Cardiac septum (tissue), 1 donor: ENCODE results near the gene RTEL1. TPM values are rescaled to one million over a fixed set of nuclear protein-coding genes. Genes with fewer than 3 reads are reported as not detected.

Experiments used
- DNase-seq: peaks from one replicate; pipeline ENCODE4 v3.0.0-alpha.2; 2020; ENCODE audit warnings: low spot score
- intact Hi-C: fragments of 100-400 bp; cut with DNase I; formaldehyde crosslinking; loops from one replicate; pipeline ENCODE4 v1.14.0; 2022
- total RNA-seq: library from RNA; stranded (reverse); fragmentation: NEBNext Ultra II Directional; extraction: Animal tissue kit (Norgen Biotek cat#: 25700); gene quantifications from one replicate; pipeline ENCODE4 v1.2.1, GENCODE V29; 2021
- donor health status: DM: no; HTN: no; CAD: no.

The RTEL1 gene
- total RNA-seq, 1 donor from 2014 or later, result 10.5 TPM

DNA sequence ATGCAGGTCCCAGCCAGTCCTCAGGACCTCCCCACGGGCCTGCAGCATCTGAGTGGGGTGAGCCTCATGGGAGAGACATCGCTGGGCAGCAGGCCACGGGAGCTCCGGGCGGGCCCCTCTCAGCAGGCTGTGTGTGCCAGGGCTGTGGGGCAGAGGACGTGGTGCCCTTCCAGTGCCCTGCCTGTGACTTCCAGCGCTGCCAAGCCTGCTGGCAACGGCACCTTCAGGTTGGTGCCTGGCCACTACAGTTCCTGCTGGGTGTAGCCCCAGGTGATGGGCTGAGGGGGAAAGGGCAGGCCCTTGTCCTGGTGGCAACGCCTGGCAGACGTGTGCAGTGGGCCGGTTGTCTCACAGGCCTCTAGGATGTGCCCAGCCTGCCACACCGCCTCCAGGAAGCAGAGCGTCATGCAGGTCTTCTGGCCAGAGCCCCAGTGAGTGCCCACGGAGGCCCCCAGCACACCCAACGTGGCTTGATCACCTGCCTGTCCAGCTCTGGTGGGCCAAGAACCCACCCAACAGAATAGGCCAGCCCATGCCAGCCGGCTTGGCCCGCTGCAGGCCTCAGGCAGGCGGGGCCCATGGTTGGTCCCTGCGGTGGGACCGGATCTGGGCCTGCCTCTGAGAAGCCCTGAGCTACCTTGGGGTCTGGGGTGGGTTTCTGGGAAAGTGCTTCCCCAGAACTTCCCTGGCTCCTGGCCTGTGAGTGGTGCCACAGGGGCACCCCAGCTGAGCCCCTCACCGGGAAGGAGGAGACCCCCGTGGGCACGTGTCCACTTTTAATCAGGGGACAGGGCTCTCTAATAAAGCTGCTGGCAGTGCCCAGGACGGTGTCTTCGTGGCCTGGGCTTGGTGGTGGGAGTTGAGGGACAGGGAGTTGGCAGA is 37.6 kb downstream of the RTEL1 start:
- intact Hi-C loops, result loop anchor here (5.0 kb wide), 1 partner anchor 42 kb away; the partner anchor contains the start of genes LIME1 and SLC2A4RG
- peak; percentile 84 for DNase-seq

DNA sequence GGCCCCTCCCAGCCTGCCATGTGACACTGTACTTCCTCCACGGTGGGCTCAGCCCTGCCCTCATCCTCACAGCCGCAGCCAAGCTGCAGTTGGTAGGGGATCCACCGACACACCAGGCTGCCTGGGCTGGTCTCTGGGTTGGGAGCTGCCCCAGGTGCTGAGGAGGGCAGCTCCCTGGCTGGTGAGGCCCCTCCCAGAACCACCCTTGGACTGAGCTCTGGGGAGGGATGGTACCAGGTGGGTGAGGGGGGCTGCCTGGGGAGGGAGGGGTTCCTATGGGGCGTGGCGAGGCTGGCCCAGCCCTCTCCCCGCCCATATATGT is 38.2 kb downstream of the RTEL1 start:
- peak; percentile 71 for DNase-seq
- intact Hi-C loops, result loop anchor here (5.0 kb wide), 1 partner anchor 41 kb away; the partner anchor contains the start of genes LIME1 and SLC2A4RG

- DNase-seq, result no peak
- intact Hi-C loops, result loop anchor here (5.0 kb wide), 1 partner anchor 41 kb away; the partner anchor contains the start of genes LIME1 and SLC2A4RG
Observed at GRCh38 chr20:63696628-63697356, 38.7 kb downstream of the RTEL1 start, which contains the start of gene TNFRSF6B. TNFRSF6B (plus strand) TSS chr20:63696652; CDS start chr20:63696768, 116 bp downstream.

DNA sequence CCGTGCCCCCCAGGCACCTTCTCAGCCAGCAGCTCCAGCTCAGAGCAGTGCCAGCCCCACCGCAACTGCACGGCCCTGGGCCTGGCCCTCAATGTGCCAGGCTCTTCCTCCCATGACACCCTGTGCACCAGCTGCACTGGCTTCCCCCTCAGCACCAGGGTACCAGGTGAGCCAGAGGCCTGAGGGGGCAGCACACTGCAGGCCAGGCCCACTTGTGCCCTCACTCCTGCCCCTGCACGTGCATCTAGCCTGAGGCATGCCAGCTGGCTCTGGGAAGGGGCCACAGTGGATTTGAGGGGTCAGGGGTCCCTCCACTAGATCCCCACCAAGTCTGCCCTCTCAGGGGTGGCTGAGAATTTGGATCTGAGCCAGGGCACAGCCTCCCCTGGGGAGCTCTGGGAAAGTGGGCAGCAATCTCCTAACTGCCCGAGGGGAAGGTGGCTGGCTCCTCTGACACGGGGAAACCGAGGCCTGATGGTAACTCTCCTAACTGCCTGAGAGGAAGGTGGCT is 39.3 kb downstream of the RTEL1 start:
- peak; percentile 71 for DNase-seq
- intact Hi-C loops, result loop anchor here (5.0 kb wide), 1 partner anchor 40 kb away; the partner anchor contains the start of genes LIME1 and SLC2A4RG

- intact Hi-C loops, result loop anchor here (5.0 kb wide), 1 partner anchor 39 kb away; the partner anchor contains the start of genes LIME1 and SLC2A4RG
- DNase-seq, result peak; percentile 61
Observed at GRCh38 chr20:63697868-63698545, 39.9 kb downstream of the RTEL1 start.

DNA sequence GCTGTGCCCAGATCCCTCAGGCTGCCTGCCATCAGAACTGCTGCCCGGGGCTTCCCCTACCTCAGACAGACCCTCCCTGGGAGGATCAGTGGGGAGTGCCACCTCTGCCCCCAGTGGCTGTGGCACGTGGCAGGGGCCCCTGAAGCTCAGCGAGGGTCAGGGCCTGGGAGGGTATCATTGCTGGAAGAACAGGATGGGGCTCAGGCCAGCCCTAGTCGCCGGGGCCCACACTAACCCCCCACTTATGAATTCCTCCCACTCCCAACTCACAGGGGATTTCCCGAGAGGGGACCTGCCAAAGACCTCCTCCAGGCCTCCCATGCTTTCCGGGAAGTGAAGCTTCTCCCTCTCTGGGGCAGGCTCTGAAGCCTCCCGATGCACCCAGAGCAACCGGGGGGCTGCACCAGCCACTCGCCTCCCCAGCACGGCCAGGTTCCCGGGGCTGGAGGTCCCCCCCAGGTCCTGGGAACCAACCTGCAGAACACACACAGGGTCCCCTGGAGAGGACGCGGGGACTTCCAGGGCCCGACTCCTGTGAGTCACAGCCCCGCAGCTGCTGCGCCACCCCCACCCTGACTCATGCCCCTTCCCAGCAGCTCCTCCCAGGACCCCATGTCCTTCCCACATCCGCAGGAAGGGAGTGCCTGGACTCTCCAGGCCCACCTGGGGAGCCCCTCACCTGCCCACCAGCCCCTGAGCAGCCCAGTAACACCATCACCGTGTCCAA is 40.8 kb downstream of the RTEL1 start:
- DNase-seq, result peak; percentile 80
- intact Hi-C loops, result loop anchor here (5.0 kb wide), 1 partner anchor 38 kb away; the partner anchor contains the start of genes LIME1 and SLC2A4RG

- intact Hi-C loops, result loop anchor here (5.0 kb wide), 1 partner anchor 38 kb away; the partner anchor contains the start of genes LIME1 and SLC2A4RG
Observed at GRCh38 chr20:63699466-63700198, 41.5 kb downstream of the RTEL1 start.

GRCh38 chr20:63700199-63701050 is 42.3 kb downstream of the RTEL1 start:
- intact Hi-C loops, result no loop called here
- peak; percentile 58 for DNase-seq

More at GRCh38 chr20:63699466-63700198, 41.5 kb downstream of the RTEL1 start:
- DNase-seq, result peak; percentile 72

- intact Hi-C loops, result no loop called here
- no peak for DNase-seq
Observed at GRCh38 chr20:63701051-63701328, 42.9 kb downstream of the RTEL1 start.

DNA sequence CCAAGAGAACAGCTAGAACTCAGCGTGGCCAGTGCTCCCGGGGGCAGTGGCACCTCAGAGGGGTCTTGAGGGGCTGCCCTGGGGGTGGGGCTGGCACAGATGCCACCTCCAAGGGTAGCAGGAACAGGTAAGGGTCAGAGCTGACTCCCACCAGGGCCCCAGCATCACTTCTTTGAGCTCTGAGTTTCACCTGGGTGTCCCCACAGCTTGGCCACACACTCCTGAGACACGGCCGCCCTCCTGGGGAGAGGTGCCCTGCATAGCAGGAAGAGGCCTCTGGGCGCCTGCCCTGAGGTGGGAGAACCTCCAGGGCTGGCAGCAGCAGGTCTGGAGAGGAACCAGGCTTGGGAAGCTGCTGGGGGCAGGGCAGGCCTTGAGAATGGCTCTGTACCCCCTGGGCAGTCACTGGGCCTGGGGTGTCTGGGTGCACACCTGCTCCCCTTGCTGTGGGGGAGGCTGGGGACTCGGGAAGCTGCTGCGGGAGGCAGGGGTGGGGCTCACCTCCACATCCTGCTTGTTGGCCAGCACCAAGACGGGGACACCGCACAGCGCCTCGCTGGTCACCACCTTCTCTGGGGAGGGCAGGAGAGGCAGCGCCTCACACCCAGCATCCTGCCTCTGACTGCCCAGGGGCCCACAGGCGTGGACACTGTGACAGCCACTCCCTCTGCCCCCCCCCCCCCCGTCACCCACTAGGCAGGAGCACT is 43.4 kb downstream of the RTEL1 start:
- intact Hi-C loops, result no loop called here

GRCh38 chr20:63702036-63702665 is 44.0 kb downstream of the RTEL1 start:
- peak; percentile 70 for DNase-seq
- intact Hi-C loops, result no loop called here

More for the DNA sequence above, 43.4 kb downstream of the RTEL1 start:
- peak; percentile 68 for DNase-seq

DNA sequence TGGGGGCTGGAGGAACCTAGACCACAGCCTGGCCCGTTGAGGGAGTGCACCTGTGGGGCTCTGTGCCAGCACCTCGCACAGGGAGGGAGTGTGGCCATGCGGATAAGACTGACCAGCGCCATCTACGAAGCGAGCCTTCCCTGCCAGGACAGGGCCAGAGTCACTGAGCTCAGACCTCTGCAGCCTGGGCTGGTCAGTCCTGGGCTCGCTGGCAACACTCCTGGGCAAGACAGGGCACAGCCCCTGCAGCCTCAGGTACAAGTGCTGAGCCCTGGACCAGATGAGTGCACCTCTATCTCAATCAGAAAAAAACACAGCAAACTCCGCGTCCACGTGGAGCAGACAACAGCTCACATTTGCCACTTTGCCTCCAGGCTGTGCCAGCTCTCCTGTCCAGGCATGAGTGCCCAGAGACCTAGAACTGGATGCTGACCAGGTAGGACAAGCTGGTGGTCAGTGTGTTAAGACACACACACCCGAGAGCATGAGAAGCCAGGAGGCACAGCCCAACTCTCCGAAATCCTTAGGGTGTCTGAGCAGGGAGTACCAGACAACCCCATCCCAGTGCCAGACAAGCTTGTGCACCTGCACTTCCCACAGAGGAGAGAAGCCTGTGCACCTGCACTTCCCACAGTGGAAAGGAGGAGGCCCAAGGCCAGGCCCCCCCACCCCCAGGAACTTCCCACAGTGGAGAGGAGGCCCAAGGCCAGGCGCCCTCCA is 44.8 kb downstream of the RTEL1 start:
- DNase-seq, result no peak
- intact Hi-C loops, result no loop called here

- DNase-seq, result no peak
- intact Hi-C loops, result no loop called here
Observed at GRCh38 chr20:63703471-63703975, 45.4 kb downstream of the RTEL1 start.

- DNase-seq, result no peak
- intact Hi-C loops, result no loop called here
Observed at GRCh38 chr20:63703976-63704748, 46.0 kb downstream of the RTEL1 start.

GRCh38 chr20:63704749-63705117 is 46.6 kb downstream of the RTEL1 start:
- intact Hi-C loops, result no loop called here
- DNase-seq, result no peak
